Epidermal melanocyte (primary cell): ENCODE measurements around the gene FAM222A.

Source experiments
- DNase-seq: peaks from one replicate; pipeline ENCODE4 v3.0.0; 2011; ENCODE audit warnings: low spot score; ENCODE audit not compliant: insufficient read length

FAM222A gene

DNA sequence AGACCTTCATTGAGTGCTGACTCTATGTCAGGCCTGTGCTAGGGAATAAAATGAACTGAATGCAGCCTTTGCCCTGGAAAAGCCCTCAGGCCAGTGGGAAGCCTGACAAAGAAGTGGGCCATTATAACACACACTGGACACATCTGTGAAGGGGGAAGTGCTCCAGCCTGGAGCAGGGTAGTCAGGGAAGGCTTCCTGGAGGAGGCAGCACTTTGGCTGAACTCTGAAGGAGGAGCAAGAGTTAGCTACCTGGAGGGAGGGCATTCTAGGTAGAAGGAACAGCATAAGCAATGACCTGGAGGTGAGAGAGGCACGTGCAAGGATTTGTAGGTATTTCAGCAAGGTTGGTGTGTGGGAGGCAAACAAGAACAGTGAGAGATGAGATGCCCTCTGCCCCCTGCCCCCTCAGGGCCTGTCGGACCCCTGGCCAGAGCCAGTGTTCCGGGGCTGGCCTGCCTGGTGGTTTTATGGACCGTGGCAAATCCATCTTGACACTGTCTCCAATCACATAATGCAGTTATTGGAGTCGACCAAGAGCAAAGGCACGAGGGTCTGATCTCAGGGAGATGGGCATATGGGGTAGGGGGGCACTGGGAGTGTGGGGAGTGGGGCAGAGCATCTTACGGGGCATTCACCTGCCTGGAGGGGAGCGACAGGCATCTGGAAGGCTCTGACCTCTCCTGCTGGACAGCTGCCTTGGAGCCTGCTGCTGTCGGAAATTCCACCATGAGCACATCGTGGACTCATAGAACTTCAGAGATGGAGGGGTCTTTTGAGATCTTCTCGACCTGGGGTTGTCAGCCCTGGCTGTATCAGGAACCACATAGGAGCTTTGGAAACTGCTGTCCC lies 2.7 kb upstream of the FAM222A start:
- peak; percentile 88 for DNase-seq

DNA sequence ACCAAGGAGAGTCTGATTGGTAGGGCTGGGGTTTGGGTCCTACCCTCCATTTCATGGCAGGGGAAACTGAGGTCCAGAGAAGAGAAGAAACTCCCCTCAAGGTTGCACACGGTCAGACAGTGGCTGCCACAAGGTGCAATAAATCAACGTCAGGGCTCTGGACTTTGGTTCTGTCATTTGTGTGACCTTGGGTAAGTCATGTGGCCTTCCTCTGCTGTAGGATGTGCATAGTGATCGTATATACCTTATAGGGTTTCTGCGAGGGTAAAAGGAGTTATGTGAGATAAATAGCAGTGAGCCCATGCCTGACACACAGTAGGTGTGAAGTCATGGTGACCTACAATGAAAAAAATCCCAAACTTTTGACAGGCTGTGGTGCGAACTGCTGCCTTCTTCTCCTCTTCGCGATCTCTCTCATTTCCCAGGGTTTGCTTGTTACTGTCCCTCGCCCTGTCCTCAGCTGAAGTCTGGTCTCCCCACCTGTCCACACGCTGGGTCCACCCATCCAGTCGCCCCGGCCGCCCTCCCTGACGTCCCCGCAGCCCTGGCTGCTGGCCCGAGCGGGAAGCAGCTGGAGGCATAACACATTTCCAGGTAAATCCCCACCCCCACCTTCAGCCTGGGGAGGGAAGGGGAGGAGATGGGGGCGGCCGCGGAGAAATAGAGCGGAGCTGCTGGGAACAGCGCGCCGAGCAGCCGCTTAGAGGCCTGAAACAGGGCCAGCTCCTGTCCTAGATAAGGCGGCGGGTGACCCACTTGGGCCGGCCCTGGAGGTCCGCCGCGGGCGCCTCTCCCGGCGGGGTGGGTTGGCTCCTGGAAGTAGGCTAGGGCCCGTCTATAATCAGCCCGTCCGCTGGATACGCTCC lies 1.8 kb upstream of the FAM222A start:
- DNase-seq, result no peak

DNA sequence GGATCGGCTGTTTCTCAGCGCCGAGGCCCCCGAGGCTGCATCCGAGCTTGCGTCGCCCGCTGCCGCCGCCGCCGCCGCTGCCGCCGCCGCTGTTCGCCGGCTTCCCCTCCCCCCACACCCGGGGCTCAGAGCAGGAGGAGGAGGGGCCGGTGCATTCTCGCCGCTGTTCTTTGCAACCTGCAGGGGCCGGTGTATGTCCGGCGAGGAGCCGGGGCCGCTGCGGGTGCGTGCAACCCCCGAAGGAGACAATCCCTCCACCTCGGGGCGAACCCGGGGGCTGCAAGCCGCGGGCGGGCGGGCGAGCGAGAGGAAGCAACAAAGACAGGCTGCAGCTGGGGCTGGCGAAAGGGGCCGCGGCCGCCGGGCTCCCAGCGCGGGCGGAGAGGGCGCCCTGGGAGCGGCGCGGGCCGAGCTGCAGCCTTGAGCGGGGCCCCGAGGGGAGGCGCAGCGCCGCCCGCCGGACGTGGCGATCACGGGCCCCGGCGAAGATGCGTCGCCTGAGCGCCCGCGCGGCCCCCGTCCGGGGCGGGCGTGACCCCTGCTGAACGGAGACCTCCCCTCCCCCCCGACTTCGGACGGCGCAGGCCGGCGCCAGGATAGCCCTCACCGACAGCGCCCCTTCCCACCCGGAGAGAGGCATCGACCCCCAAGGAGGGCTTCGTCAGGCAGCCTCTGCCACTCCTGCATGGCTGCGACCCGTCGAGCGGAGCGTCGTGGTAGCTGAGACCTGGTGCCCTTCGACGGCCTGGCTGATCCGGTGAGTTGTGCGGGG lies 702 bp downstream of the FAM222A start:
- DNase-seq, result no peak

DNA sequence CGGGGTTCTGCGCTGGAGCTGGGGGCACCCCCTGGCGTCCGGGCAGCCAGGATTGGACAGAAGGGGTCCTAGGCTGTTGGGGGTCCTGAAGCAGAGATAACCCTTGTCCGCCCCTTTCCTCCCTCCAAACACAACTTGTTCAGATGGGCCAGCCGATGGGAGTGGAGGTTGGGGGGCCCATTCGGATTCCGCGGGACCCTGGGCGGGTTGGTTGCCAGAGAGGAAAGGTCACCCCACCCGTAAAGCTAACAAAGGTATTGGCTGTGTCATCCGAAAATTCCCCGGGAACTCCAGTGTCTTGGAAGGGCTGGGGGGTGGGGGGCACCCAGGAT lies 1.3 kb downstream of the FAM222A start:
- no peak for DNase-seq

DNA sequence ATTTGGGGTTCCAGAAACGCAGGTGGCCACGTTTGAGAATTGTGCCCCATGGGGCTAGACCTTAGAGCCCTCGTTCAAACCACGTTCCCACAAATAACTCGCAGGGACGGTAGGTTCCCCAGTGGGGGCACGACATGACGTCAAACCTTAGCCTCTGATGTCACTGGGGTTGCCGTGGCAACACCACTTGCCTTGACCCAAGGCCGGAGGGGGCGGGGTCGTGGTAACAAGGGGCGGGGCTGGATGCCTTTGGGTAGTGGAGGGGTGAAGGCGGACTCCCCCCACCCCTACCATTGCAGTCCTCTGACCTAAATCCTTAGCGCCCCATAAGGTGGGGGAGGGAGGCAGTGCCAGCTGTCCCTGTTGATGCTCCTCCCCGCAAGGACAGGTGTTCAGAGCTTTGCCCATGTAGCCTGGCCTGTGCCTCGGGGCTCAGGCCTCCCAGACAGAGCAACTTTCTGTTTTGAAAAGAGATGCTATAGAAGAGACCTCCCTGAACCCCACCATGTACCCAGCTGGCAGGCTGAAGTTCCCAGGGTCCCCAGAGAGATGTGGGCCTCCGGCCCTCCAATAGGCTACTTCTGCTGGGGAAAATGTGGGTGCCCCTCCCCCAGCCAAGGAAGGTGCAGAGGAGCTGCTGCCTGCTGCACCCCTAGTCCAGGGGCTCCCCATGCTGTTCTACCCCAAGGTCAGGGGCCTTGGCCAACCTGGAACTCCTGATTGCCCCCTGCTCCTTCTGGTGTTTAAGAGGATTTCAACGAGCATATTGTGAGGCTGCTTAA lies 1.9 kb downstream of the FAM222A start:
- DNase-seq, result no peak

DNA sequence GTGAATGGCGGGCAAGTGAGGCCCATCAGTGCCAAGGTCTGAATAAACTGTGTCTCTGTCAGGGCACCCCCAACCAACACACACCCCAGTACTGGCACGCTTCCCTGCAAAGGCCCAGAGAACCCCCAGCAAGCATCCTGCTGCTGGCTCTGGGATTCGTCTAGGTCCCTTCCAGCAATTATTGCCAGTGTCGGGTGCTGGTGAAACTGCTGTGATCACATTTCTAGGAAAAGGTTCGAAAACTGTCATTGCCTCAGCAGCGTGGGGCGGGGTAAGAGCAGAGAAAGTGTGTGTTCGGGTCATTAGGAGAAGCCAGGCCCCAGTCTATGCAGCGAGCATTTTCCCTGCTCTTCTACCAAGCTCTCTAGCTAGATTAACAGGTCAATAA lies 2.5 kb downstream of the FAM222A start:
- no peak for DNase-seq

DNA sequence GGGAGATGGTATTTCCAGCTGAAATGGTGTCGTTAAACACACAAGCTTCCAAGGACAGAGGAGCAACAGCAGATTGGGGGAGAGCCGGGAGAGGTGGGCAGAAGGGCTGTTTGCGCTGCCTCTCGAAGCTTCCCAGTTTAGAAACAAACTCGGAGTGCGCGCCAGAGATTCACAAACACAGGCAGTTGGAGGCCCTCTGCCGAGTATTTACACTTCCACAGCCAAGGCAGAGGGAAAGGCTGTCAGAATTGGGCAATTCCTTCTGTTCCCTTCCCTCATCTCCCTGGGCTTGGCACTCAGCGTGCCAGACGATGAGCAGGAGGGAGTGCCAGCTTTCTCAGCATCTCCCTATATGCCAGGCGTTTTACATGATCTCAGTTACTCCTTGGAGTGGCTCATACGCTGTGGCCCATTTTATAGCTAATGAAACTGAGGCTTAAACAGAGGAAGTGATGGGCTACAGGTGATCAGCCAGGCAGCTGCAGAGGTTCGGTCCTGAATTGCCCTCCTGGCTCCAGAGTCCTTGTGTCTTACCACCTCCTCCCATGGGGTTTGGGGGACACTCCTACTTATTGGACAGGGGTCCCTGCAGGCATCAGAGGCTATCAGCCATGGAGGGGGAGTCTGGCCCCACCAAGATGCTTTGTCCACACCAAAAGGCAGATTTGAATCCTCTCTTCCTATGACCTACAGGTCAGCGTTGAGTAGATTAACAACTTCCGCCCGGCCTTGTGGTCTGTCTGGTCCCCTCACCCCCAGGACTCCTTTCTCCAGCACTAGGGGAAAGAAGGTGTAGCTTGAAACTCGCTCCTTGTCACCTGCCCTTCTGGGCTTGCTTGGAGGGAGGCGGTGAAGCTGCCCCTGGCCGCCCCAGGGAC lies 3.1 kb downstream of the FAM222A start:
- no peak for DNase-seq

DNA sequence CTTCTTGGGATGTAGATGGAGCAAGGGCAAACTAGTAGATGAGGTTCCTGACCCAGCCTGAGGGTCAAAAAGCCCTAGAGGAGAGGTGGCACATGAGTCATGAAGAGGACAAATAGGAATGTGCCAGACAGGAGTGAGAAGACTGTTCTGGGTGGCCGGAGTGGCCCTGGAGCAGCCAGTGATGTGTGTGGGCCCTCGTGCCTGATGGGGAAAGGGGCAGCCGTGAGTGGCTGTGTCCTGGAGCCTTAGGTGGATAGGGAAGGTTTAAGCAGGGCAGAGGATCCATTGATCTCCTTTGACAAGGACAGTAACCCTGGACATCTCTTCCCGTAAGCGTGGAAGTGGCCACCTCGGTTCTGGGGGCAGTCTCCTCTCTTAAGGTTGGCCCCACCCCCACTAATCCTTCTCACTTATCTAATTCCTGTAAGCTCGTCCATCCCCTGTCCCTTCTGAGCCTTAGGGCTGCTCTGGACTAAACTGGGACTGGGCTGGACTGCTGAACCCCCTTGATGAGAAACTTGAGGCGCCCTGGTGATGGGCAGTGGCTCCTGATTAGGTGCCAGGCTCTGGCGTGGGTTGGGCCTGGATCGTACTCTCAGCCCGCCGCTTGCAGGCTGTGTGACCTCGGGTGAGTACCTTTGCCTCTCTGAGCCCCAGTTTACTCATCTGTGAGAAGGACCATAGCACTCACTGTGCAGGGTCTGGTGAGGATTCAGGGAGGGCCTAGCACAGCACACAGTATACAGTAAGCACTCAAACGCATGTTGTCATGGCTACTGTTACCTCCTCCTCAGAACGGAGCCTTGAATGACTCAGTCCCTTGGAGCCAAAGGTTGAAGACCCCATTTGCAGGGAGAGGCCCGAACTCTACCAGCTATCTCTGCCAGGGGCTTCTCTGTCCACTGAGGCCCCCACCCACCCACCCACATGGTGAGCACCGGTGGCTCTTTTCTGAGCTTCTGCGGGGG lies 4.0 kb downstream of the FAM222A start:
- no peak for DNase-seq

DNA sequence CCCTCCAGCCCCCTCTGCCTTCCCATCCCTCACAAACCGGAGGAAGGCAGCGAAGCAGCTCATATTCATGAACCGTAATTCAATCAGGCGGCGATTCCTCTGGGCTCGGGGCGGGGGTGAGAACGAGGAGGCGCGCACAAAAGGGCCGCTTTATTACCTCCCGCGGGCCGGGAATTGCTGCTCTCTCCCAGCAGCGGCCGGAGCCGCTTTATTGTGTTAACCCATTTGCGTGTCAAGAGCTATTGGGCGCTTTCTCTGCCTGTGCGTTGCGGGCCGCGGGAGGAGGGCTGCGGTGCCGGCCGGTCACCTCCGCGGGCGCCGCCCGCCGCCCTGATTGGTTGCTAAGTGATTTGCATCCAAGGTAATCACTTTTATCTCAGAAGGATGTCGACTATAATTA lies 4.8 kb downstream of the FAM222A start:
- no peak for DNase-seq

DNA sequence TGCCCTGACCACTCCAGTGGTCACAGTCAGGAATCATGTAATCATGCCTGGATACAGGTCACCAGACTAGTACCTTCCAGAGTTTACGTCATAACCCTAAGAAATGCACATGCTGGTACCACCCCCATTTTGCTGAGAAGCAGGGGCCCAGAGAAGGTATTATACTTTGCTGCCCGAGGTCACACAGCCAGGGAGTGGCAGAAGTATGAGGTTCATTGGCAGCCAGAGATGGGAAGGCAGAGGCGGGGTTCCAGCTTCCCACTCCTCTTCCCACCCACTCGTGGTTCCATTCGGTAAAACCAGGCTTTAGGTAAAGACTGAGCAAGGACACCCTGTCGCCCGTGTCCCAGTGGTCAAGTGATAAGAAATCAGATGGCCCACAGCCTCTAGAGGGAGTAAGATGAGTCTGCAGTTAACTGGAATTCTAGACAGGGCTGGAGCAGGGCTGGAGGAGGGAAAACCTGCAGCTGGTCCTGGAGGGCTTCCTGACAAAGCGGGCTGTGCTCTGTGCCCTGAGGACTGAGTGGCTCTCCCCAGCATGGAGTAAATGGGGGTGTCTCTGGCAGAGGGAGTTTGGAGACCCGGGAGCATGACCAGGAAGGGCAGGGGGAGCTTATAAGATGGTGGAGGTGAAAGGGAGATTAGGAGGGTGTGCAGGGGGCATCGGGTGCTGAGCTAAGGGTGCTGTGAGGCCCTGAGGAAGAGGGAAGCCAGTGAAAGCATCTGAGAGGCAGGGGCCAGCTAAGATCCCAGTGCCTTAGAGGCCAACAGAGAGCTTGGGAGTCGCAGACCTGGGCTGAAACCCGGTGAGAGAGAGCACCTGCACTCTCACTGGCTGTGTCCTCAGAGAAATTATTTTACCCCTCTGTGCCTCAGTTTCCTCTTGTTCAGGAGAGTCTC lies 5.7 kb downstream of the FAM222A start:
- DNase-seq, result no peak

DNA sequence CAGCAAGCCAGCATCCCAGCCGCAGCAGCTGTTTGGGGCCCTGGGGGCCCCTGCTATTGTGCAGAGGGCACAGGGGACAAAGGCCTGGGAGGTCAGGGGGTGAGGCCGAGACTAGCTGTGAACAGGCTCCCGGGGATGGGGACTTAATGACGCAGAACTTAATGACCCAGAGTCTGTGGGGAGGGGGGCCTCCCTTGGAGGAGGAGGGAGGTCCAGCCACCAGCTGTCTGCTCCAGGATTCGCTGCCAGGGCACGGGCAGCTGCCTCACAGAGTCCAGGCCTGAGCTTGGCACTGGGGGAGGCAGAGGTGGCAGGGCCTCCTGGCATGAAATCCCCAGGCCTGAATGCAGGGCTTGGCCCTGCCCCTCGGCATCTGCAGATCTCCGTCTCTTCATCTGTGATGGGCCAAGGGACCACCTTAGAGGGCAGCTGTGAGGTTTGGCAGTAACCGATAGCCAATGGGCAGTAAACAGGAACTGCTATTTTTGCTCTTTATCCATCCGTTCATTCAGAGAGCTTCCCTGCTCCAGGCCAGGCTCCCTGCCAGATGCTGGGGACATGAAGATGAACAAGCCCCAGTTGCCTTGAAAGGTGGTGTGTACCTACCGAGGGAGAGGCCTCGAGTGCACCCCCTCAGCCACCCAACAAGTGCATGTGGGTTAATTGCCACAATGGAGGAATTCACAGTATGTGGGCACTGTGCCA lies 6.7 kb downstream of the FAM222A start:
- no peak for DNase-seq

DNA sequence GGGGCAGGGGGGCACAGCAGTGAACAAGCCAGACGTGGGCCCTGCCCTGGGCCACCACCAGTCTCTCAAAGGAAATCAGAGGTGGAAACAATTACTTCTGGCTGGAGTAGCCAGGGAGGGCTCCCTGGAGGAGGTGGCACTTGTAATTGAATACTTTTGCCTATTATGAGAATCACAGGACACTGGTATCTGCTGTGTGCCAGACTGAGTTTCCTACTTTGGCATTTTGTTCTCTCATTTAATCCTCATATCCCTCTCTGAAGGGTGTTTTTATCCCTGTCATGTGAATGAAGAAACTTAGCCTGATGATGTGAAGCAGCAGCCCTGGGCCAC lies 7.2 kb downstream of the FAM222A start:
- no peak for DNase-seq

DNA sequence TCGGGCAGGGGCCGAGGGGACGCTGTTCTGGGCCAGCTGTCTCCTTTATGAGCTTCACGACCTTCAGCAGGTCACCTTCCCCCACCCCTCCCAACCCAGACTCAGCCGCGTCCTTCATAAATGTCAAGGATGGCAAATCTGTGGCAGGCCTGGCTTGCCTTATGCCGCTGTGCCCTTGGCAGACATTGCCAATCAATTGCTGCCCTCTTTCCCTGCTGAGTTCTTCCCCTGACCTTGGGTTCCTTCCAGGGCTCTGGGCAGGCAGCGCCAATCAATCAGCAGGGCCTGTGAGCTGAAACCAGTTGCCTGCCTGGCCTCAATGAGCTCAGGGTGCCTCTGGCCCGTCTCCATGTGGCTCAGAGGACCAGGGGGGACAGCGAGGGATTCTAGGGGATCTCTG lies 7.7 kb downstream of the FAM222A start:
- DNase-seq, result no peak

DNA sequence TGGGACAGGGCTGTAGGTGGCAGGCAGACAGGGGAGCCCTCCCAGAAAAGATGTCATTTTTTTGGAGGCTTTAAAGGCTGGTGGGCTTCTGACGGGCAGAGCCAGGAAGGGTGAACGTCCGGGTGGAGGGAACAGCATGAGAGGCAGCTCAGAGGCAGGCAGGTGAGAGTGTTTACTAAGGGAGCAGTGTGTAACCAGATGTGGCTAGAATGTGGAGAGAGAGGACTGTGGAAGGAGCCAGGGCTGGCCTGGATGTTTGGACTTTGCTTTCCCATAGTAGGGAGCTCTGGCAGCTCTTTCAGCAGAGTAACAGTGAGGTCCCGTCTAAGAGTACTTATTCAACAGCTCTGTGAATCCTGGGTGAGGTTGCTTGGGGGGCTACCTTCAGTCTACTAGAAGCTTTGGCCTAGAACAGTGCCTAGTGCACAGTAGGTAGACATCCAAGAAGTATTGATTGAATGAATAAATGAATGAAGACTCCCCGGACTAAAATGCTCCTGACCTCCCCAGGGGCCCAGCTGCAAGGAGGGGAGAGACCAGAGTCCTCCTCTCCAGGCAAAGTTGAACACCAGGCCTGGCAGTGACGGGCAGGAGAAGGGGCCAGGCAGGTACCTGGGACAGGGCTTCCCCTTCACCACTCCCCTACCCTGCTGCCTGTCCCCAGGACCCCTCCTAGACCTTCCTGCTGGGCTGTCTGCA lies 8.5 kb downstream of the FAM222A start:
- no peak for DNase-seq

DNA sequence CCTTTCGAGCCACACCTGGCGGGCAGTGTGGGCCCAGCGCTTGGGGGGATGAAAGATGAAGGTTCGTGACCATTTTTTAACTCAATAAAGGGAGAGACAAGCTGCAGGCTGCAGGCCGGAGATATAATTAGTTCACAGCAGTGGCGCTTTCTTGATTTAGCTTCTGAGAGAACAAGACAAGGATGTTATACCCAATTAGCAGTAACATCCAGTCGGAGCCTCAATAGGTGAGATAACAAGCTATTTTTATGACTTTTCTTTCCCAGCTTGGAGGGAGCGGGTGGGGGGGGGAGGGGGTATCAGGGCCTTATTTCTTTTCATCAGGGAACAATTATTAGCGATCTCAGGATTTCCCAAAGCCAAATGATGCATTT lies 9.1 kb downstream of the FAM222A start:
- no peak for DNase-seq

DNA sequence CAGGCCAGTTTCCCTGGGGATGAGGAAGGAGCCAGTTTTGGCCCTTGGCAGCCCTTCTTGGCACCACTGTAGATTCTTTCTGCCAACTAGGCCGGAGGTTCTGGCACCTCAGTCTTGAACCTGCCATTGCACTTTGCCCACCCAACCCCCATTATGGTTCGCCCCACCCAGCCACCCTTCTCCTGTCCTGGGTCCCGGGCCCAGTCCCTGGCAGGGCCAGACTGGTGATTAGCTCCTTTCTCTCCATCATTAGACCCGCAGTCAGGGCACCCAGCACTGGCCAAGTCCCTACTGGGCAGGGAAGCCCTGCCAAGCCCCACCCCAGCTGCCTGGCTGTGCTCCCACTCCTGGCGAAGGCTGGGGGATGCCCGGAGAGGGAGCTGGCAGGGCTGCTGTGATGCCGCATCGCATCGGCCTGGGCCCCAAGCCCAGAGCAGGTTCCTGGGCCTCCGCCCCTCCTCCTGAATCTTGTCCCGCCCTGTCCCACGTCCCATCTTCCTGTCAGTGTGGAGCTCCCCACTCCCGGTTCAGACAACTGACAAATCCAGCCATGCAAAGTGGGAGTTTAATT lies 9.8 kb downstream of the FAM222A start:
- no peak for DNase-seq
